Stimulated activated naive CD8-positive, alpha-beta T cell treated with anti-CD3 and anti-CD28 coated beads, Interleukin-15, amount 100 ng/mL, for 72 hours (primary cell): ENCODE results near the gene SERPINA1.

ENCODE experiments used
- ATAC-seq: fragments of 150-1000 bp; cut with Tn5 transposase; 2 replicates; pipeline ENCODE4 v1.10.0; 2021; ENCODE audit warnings: mild to moderate bottlenecking, moderate library complexity
- DNase-seq, 2 donors: peaks; one replicate each; pipeline ENCODE4 v3.0.0; 2021 to 2022
- H3K27ac Mint-ChIP-seq, 2 donors: one replicate each; pipeline ENCODE4 v1.8.0; 2022; ENCODE audit warnings: mild to moderate bottlenecking in 2 of 2, mixed read lengths in 2 of 2, moderate library complexity in 2 of 2
- H3K27me3 Mint-ChIP-seq: one replicate; pipeline ENCODE4 v1.8.0; 2022; ENCODE audit warnings: mixed read lengths
- H3K4me1 Mint-ChIP-seq: one replicate; pipeline ENCODE4 v1.8.0; 2022; ENCODE audit warnings: mild to moderate bottlenecking, mixed read lengths
- H3K4me3 Mint-ChIP-seq, 2 donors: one replicate each; pipeline ENCODE4 v1.8.0; 2022; ENCODE audit warnings: mild to moderate bottlenecking in 2 of 2, mixed read lengths in 2 of 2, moderate library complexity in 1 of 2
- H3K9me3 Mint-ChIP-seq, 2 donors: one replicate each; pipeline ENCODE4 v1.8.0; 2022; ENCODE audit warnings: mixed read lengths in 2 of 2

SERPINA1 gene

DNA sequence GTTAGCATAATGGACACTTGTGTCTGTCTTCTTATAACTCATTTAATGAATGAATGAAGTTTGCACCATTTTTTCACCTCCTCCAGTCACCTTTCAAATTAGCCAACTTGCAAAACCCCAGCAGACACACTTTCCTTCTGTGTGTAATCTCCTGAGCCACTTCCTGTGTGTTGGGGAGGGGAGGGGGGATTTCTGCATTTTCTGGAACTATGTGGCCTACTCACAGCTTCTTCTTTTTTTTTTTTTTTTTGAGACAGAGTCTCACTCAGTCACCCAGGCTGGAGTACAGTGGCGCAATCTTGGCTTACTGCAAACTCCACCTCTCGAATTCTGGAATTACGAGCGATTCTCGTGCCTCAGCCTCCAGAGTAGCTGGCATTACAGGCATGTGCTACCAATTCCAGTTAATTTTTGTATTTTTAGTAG is 4.1 kb upstream of the SERPINA1 start:
- DNase-seq (peak in 1 of 2 donors; percentile 72), ATAC-seq (peak; percentile 81)
- peaks cover 0 to 4% of the 10 kb centered on the region in 2 donors for H3K9me3 Mint-ChIP-seq
- peak overlapping the region in 1 of 2 donors; percentile 85 for H3K27ac Mint-ChIP-seq
- peaks cover 65% of the 10 kb centered on the region for H3K4me1 Mint-ChIP-seq
- H3K27me3 Mint-ChIP-seq: peaks cover 20% of the 10 kb centered on the region
- H3K4me3 Mint-ChIP-seq: peak overlapping the region in 1 of 2 donors; percentile 18

DNA sequence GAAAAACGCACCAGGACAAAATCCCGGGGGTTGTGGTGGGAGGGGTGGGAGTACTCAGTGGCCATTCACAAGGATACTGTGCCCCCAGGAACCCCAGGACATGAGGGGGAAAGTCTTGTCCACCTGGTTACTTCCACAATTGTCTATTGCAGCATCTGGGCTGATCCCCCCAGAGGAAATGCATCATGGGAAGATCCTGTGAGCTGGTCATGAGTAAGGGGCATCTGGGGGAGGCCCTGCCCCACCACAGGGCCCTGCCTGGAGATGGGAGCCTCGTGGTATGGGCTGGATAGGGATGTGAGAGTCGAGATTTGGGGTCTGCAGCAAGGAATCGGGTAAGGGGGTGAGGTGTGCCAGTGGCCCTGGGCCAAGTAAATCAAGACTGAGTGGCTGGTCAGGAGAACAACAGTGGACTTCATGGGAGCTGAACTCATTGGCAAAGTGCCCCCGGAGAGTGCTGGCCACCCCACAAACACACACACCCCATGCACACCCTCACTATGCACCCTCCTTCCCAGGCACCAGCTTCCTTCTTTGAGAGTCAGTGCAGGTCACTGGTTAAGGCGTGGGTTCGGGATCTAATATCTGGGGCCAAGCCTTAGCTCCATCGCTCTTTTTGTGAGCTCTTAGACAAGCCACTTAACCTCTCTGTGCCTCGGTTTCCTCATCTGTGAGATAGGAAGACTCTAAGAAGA is 3.0 kb upstream of the SERPINA1 start:
- peaks cover 9% of the 10 kb centered on the region for H3K27me3 Mint-ChIP-seq
- no peak for DNase-seq
- no peak for ATAC-seq
- peak overlapping the region in 1 of 2 donors; percentile 85 for H3K27ac Mint-ChIP-seq
- H3K9me3 Mint-ChIP-seq: peaks cover 0 to 4% of the 10 kb centered on the region in 2 donors
- peaks cover 65% of the 10 kb centered on the region for H3K4me1 Mint-ChIP-seq
- peak overlapping the region; percentile 35 to 49 for H3K4me3 Mint-ChIP-seq

DNA sequence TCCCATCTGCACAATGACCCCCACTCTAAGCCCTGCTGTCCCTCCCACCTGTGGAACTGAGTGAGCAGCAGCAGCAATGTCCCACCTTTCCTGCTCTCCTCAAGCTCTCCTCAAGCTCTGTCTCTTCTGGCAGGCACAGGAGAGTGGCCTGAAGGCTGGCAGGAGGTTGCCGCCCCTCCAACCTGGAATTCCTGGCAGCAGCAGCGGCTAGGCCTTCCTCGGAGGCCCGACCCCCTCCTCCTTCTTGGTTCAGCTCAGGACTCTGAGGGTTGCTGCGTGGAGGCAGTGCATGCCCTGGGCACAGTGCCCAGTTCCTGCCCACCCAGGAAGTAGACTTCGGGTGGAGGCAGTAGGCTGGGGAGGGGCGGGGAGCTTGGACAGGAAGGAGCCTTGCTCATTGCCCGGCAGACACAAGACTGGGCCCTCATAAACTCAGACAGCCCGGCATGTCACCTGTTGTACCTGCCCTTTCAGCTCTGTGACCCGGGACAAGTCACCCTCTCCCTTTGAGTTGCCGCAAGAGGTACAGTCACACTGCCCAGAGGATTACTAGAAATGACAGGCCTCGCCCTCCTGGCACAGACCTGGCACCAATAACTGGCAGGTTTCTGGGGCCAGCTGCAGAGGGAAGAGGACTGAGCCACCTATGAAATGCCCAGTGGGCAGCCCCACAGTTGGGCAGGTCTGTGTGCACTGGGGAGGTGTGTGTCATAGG is 2.1 kb upstream of the SERPINA1 start:
- peak overlapping the region; percentile 53 to 68 for H3K4me3 Mint-ChIP-seq
- peaks cover 65% of the 10 kb centered on the region for H3K4me1 Mint-ChIP-seq
- ATAC-seq: no peak
- peak overlapping the region; percentile 67 to 96 for H3K27ac Mint-ChIP-seq
- H3K27me3 Mint-ChIP-seq: peaks cover under 1% of the 10 kb centered on the region
- peaks cover 0 to 4% of the 10 kb centered on the region in 2 donors for H3K9me3 Mint-ChIP-seq
- DNase-seq: no peak

DNA sequence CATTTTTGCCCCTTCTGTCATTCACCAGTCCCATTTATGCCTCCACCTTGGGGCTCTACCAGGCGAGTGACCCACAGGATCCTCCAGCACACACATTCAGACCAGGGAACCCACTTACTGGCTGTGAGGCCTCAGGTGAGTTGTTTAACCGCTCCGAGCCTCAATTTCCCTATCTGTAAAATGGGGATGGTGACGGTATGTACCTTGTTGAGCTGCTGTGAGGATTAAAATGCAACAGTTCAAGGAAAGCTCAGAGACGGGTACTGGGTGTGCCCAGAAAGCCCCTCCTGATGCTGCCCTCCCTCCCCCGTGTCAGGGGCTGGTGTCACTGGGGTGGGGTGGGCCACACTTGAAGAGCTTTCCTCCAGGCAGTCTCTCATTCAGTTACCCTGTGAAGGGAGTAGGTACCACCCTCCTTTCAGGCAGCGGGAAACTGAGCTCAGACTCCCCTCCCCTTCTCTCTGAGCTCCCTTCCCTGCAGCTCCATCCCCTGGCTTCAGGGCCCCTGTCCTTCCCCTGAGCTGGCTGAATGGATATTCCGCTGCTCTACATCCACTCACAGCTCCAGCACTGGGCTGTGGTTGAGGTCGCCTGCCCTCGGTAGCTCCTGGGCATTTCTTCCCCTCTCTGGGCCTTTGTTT is 1.4 kb upstream of the SERPINA1 start:
- H3K27ac Mint-ChIP-seq: peak overlapping the region; percentile 67 to 96
- H3K4me1 Mint-ChIP-seq: peaks cover 59% of the 10 kb centered on the region
- DNase-seq: no peak
- peaks cover 0 to 4% of the 10 kb centered on the region in 2 donors for H3K9me3 Mint-ChIP-seq
- H3K27me3 Mint-ChIP-seq: no peaks in the 10 kb centered on the region
- H3K4me3 Mint-ChIP-seq: peak overlapping the region; percentile 53 to 54
- no peak for ATAC-seq

DNA sequence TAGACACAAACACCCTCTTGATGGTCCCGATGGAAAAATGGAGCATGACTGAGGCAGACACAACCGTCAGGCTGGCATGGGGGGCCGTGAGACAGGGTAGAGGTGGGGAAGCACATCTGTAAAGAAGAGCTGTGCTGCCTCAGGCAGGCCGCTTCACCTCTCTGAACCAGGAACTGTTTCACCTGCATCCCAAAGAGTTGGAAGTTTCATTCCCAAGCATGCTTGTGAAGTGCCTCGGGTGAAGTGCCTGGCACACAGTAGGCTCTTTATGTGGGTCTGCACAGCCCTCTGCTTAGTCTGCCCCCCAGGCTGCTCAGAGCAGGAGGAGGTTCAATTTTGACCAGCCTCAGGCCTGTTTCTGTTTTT is 685 bp upstream of the SERPINA1 start:
- Mint-ChIP-seq H3K4me1 (peaks cover 51% of the 10 kb centered on the region), H3K27me3 (no peaks in the 10 kb centered on the region), H3K27ac (peak overlapping the region; percentile 67 to 80), H3K9me3 (peaks cover 0 to 4% of the 10 kb centered on the region in 2 donors), H3K4me3 (no peak overlapping the region)
- DNase-seq (no peak), ATAC-seq (no peak)

DNA sequence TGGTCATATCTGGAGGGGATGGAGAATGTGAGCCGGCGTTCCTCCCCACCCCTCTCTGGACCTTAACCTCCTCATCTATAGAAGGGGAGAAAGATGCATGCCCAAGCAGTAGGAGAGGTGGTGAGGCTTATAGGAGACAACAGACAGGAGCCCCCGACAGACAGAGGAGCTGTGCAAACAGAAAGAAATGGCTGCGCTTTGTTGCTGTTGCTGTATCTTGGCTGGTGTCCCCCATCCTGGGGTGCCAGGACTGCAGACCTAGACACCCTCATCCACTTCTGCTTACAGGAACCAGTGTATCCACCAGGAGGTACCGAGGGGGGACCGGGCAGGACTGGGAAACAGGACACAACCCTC is 397 bp downstream of the SERPINA1 start:
- no peak overlapping the region for H3K27ac Mint-ChIP-seq
- ATAC-seq (no peak), DNase-seq (no peak)
- H3K9me3 Mint-ChIP-seq: no peaks in the 10 kb centered on the region
- H3K4me3 Mint-ChIP-seq: no peak overlapping the region
- no peaks in the 10 kb centered on the region for H3K27me3 Mint-ChIP-seq
- H3K4me1 Mint-ChIP-seq: peaks cover 40% of the 10 kb centered on the region

DNA sequence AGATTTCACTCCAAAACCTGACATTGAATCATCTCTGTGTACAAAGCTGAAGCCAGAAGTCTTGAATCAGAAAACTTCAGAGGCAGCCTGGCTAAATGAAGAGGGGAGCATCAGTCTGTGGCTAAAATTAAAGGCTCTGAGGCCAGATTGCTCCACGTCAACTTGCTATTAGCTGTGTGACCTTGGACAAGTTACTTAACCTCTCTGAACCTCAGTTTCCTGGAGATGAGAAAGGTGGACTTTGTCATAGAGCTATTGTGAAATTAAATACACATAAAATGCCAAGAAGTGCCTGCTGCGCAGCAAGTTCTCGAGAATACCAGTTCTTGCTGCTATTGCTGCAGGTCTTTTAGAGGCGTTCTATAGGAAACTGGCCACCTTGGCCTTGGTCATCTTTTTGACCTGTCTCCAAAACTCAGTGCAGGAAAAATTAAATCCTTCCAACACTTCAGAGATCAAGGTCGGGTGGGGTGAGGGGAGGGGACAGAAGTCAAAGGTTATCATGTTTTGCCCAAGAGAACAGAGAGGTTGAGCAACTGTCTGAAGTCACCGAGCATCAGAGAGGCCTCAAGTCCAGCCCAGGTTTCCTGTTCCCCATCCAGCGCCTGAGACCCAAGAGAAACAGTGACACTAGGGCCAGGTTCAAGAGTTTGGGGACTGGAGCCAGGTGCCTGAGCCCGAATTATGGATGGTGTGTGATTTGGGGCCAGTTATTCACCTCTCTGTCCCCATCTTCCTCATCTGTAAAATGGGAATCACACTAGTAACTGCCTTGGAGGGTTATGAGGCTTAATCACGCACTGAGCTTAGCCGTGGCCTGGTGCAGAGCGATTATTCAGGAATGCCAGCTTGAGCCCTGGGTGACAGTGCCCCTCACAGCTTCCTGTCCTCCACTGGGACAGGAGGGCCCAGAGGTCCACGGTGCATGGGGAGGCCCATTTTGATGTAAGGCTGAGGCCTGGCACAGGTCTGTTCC is 1.1 kb downstream of the SERPINA1 start:
- H3K27ac Mint-ChIP-seq: no peak overlapping the region
- no peaks in the 10 kb centered on the region for H3K27me3 Mint-ChIP-seq
- no peak overlapping the region for H3K4me3 Mint-ChIP-seq
- peaks cover 34% of the 10 kb centered on the region for H3K4me1 Mint-ChIP-seq
- H3K9me3 Mint-ChIP-seq: no peaks in the 10 kb centered on the region
- DNase-seq: no peak
- ATAC-seq: no peak

DNA sequence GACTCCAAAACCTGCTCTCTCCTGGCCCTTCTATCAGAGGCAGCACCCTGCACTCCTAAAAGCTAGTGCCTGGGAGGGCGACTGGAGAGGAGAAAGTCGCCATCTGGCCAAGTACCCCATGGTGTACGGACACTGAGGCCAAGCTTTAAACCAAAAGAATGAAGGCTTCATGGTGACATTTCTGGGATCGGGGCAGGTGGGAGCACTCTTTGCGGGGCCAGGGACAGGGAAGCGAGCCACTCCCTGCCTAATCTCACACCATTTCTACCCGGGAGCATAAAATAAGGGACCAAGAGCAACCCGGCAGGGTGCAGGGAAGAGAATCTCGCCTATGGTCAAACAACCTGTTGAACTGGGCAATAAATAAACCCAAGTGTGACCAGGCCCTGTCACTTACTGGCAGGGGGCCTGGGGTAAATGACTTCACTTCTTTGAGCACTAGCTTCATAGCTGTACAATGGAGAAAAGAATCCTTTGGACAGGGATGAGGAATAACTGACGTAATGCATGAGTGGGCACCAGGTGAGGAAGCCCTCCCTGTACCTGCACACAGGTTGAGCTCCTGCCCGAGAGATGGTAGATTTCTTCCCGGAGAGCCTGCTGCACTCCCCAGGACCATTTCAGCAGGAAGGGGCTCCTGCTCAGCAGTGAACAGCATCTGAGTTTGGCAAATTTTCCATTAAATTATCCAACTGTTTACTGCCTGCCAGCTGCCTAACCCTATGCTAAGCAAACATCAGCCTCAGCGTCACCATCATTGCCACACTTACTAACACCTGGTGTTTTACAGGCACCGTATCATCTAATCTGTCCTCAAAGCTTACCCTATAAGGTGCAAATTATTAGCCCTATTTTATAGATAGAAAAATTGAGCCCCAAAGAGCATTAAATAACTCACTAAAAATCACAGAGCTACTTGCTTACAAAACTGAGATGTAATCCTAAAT is 2.0 kb downstream of the SERPINA1 start:
- H3K4me3 Mint-ChIP-seq: no peak overlapping the region
- ATAC-seq: no peak
- DNase-seq: no peak
- H3K4me1 Mint-ChIP-seq: peaks cover 30% of the 10 kb centered on the region
- H3K27ac Mint-ChIP-seq: no peak overlapping the region
- no peaks in the 10 kb centered on the region for H3K9me3 Mint-ChIP-seq
- no peaks in the 10 kb centered on the region for H3K27me3 Mint-ChIP-seq

DNA sequence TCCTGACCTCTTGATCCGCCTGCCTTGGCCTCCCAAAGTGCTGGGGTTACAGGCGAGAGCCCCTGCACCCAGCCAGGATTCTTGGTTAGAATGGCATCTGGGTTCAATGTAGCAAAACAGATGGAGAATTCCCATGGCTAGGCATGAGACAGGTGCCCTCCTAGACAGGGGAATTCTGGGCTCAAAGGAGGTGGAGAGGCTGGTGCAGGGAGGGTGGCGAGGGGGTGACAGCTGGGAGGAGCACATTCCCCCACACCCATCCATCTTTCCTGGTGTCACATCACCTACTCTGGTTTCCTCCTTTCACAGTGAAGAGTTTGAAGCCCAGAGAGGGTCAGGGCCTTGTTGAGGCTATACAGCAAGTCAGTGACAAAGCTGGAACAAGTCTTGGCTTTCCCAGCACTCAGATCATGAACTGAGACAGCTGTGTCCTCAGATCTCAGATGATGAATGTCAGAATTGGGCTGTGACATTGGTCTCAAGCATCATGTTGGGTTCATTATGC is 2.8 kb downstream of the SERPINA1 start:
- ATAC-seq: no peak
- Mint-ChIP-seq H3K9me3 (no peaks in the 10 kb centered on the region), H3K4me1 (peaks cover 28% of the 10 kb centered on the region), H3K4me3 (no peak overlapping the region), H3K27ac (no peak overlapping the region), H3K27me3 (no peaks in the 10 kb centered on the region)
- no peak for DNase-seq

DNA sequence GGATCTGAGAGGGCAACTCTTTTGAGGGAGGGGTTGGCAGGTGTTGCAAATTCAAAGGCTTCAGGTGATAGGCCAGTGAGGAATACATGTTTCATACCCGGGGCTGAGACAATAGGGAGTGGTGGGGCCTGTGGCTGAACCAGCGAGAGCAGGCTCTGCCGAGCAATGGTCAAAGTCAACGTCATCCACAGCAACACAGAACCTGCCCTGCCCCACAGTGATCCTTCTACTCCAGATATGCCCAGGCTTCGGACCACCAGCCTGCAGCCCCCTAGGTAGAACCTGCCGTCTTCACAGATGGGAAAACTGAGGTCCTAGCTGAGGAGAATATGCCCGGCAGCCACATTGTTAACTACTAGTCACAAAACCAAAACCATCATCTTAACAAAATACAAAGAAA is 4.1 kb downstream of the SERPINA1 start:
- Mint-ChIP-seq H3K27me3 (peaks cover 3% of the 10 kb centered on the region), H3K27ac (peak overlapping the region in 1 of 2 donors; percentile 61), H3K4me1 (peaks cover 33% of the 10 kb centered on the region), H3K9me3 (no peaks in the 10 kb centered on the region), H3K4me3 (no peak overlapping the region)
- ATAC-seq (no peak), DNase-seq (no peak)

DNA sequence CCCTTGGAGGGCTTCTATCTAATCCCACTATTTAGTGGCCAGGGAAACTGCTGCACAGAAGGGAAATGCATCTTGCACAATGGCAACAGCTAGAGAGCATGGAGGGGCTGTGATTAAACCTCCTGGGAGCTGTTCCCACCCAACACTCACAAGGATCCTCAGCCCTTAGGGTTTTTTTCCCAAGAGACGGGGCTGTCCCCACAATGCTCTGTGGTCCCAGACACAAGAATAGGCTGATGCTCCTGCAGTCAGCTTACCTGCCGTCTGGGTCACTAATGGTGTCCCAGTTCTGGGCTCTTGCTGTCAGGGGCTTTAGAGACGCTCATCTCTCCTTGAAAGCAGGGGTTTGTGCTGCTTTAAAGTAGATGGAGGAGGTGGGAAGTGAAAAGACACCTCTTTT is 4.6 kb downstream of the SERPINA1 start:
- peak overlapping the region in 1 of 2 donors; percentile 61 for H3K27ac Mint-ChIP-seq
- H3K9me3 Mint-ChIP-seq: no peaks in the 10 kb centered on the region
- H3K4me3 Mint-ChIP-seq: no peak overlapping the region
- no peak for ATAC-seq
- peaks cover 31% of the 10 kb centered on the region for H3K4me1 Mint-ChIP-seq
- H3K27me3 Mint-ChIP-seq: peaks cover 9% of the 10 kb centered on the region
- DNase-seq: no peak

DNA sequence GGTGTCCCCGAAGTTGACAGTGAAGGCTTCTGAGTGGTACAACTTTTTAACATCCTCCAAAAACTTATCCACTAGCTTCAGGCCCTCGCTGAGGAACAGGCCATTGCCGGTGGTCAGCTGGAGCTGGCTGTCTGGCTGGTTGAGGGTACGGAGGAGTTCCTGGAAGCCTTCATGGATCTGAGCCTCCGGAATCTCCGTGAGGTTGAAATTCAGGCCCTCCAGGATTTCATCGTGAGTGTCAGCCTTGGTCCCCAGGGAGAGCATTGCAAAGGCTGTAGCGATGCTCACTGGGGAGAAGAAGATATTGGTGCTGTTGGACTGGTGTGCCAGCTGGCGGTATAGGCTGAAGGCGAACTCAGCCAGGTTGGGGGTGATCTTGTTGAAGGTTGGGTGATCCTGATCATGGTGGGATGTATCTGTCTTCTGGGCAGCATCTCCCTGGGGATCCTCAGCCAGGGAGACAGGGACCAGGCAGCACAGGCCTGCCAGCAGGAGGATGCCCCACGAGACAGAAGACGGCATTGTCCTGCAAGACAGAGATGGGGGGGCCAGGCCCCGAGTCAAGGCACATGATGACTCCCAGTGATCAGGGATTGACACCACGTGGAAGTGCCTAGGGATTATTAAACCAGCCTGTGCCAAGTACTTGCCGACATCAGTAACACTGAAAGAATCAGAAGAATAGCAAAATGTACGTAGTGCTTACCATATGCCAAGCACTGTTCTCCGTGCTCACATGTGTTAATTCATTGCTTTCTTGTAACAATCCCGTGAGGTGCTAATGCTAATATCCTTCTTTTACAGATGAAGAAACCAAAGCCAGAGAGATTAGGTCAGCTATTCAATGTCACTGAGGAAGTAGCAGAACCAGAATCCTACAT is 5.4 kb downstream of the SERPINA1 start:
- Mint-ChIP-seq H3K9me3 (no peaks in the 10 kb centered on the region), H3K4me3 (no peak overlapping the region), H3K27ac (no peak overlapping the region), H3K4me1 (peaks cover 26% of the 10 kb centered on the region), H3K27me3 (peaks cover 9% of the 10 kb centered on the region)
- ATAC-seq (no peak), DNase-seq (no peak)

DNA sequence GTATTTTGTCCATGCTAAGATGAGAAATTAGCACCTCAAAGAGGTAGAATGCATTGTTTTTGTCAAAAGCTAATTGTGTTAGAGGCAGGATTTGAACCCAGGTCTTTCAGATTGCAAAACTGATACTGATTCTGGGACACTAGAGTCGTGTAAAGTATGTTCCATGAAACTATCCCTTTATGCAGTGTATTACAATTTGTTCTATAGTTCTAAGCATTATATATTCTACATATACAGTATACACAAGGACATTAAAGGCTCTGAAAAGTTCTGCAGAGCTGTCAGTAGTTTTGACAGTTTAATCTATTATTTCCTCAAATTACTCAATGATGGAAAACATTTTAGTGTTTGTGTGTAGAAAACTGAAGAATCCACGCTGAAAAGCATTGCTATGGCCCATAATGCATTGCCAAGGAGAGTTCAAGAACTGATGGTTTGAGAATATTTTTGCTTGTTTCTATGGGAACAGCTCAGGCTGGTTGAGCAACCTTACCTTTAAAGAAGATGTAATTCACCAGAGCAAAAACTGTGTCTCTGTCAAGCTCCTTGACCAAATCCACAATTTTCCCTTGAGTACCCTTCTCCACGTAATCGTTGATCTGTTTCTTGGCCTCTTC is 6.2 kb downstream of the SERPINA1 start:
- no peak overlapping the region for H3K4me3 Mint-ChIP-seq
- peaks cover 26% of the 10 kb centered on the region for H3K4me1 Mint-ChIP-seq
- DNase-seq (no peak), ATAC-seq (no peak)
- peak overlapping the region; percentile 84 to 99 for H3K27ac Mint-ChIP-seq
- H3K9me3 Mint-ChIP-seq: no peaks in the 10 kb centered on the region
- H3K27me3 Mint-ChIP-seq: peaks cover 15% of the 10 kb centered on the region
